GM12891 (cell line): ENCODE data around the gene SPATA33.

Experiments
- POLR2A ChIP-seq: IDR thresholded peaks from 2 replicates; pipeline ENCODE4 v1.6.1; 2011; ENCODE audit warnings: low read depth, low read length, control low read depth
- POLR2AphosphoS5 ChIP-seq: IDR thresholded peaks from 2 replicates; pipeline ENCODE4 v1.6.1; 2011; ENCODE audit warnings: low read depth, low read length, control low read depth
- TAF1 ChIP-seq: IDR thresholded peaks from 2 replicates; pipeline ENCODE4 v1.6.1; 2011; ENCODE audit warnings: low read depth, low read length, control low read depth

DNA sequence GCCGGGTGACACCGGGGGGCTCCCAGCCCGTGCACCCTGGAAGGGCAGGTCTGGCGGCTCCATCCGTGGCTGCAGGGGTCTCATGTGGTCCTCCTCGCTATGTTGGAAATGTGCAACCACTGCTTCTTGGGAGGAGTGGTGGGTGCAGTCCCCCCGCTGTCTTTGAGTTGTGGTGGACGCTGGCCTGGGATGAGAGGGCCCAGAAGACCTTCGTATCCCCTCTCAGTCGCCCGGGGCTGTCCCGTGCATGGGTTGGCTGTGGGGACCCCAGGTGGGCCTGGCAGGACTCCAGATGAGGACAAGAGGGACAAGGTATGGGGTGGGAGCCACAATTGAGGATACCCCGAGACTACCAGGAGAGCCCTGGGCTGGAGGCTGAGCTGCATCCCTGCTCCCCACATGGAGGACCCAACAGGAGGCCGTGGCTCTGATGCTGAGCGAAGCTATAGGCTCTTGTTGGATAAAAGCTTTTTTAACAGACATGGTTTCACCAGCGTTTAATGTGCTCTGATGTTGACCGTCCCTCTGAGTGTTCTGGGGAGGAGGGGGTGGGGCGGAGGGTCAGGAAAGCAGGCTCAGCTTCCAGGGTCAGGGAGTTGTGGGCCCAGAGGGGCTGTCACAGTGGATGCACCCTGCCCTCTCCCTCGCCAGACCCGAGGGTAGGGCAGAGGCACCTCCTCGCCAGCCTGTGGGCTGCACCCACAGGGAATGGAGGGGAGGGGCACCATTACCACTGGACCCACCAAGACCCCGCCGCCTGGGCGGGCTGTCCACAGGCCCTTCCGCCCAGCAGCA is 38.4 kb downstream of the SPATA33 start:
- peak; percentile 15; the same call in 1 of the 2 replicates for TF ChIP-seq POLR2AphosphoS5
- TF ChIP-seq TAF1, result no peak
- no peak for TF ChIP-seq POLR2A
